Right lobe of liver (tissue), 6 donors: ENCODE results near the gene PCDHGB6. TPM values are rescaled to one million over a fixed set of nuclear protein-coding genes. Genes with fewer than 3 reads are reported as not detected.

Source experiments
- ATAC-seq, 4 donors: fragments of 200-7000 bp; cut with Tn5 transposase; one replicate each; pipeline ENCODE4 v1.9.1; 2020; ENCODE audit warnings: mild to moderate bottlenecking in 4 of 4, moderate library complexity in 4 of 4
- DNase-seq, 3 donors: peaks; one replicate each; pipeline ENCODE4 v3.0.0-alpha.2; 2020
- H3K27ac ChIP-seq, 3 donors: fragments of 200-600 bp; one replicate each; pipeline ENCODE4 v1.8.0; 2022
- H3K27me3 ChIP-seq, 2 donors: fragments of 200-600 bp; one replicate each; pipeline ENCODE4 v1.8.0; 2022
- H3K36me3 ChIP-seq, 4 donors: fragments of 200-600 bp; sonication (generic) in 1 of 4; one replicate each; pipeline versions ENCODE4 v1.5.1 to v1.8.0; 2017 to 2022; ENCODE audit warnings: control low read depth in 1 of 4
- H3K4me1 ChIP-seq, 4 donors: fragments of 200-600 bp; sonication (generic) in 1 of 4; one replicate each; pipeline versions ENCODE4 v1.5.1 to v1.8.0; 2017 to 2022; ENCODE audit warnings: control low read depth in 1 of 4
- H3K4me3 ChIP-seq, 3 donors: fragments of 200-600 bp; one replicate each; pipeline ENCODE4 v1.8.0; 2022
- H3K9me3 ChIP-seq, 4 donors: fragments of 200-600 bp; sonication (generic) in 1 of 4; one replicate each; pipeline versions ENCODE4 v1.5.1 to v1.8.0; 2017 to 2022; ENCODE audit warnings: control low read depth in 1 of 4
- CTCF ChIP-seq, 4 donors: fragments of 200-600 bp in 3 of 4; fragments of 450-650 bp in 1 of 4; IDR thresholded peaks; one replicate each; pipeline versions ENCODE4 v1.5.1 to v1.8.0; 2016 to 2022; ENCODE audit warnings: antibody characterized with exemption in 4 of 4, mild to moderate bottlenecking in 2 of 4
- POLR2A ChIP-seq: fragments of 450-650 bp; IDR thresholded peaks from one replicate; pipeline ENCODE4 v1.6.1; 2017; ENCODE audit warnings: antibody characterized with exemption, mild to moderate bottlenecking
- WGBS: methylation state at CpG from one replicate; pipeline ENCODE4 v1.1.6; 2018; ENCODE audit warnings: low coverage, low lambda C conversion rate; ENCODE audit not compliant: insufficient coverage; ENCODE audit errors: missing lambda C conversion rate; 5-methylcytosine and 5-hydroxymethylcytosine counted together
- intact Hi-C, 2 donors: fragments of 100-400 bp; cut with DNase I; formaldehyde crosslinking; loops; one replicate each; pipeline versions ENCODE4 v1.11.2 to v1.14.1; 2022
- total RNA-seq, 6 experiments: library from RNA; depleted of rRNA in 2 of 6; stranded (reverse); fragments of >200 nt in 2 of 6; fragmentation: NEBNext Ultra II Directional in 3 of 6; extraction: Animal tissue kit (Norgen Biotek cat#: 25700) in 3 of 6; gene quantifications; one replicate each; pipeline versions ENCODE4 v1.1.0 to v1.2.4, GENCODE V29; 2016 to 2023
- donor health status: DM: no; HTN: yes; CAD: no.
- donor health status: DM: no; HTN: no; CAD: no.
- donor health status: DM: no; HTN: no; CAD: no.
- donor health status: DM: no; HTN: yes; CAD: no.
- donor health status: DM: no; HTN: yes; CAD: no.

PCDHGB6 gene
- total RNA-seq, 6 experiments from 2014 or later, result 1.9 to 5.0 (median 2.9) TPM

GRCh38 chr5:141420855-141421488 lies 13.2 kb downstream of the PCDHGB6 start, which contains the start of gene PCDHGA11:
TSS of gene PCDHGA11 (plus strand) at chr5:141421051. CDS start at chr5:141421228, 177 bp downstream.
- peak in 1 of 3 donors; percentile 44 for DNase-seq
- Histone ChIP-seq H3K4me1 (no peaks in the 10 kb centered on the region), H3K4me3 (peak within 1 kb of the TSS in 1 of 3 donors; percentile 13), H3K36me3 (no peaks in the 10 kb centered on the region), H3K27ac (no peak within 1 kb of the TSS), H3K9me3 (peaks cover 0 to 41% (median 19%) of the 10 kb centered on the region in 4 donors), H3K27me3 (no peaks in the 10 kb centered on the region)
- ATAC-seq, result peak in 3 of 4 donors; percentile 34 to 72 (median 63)
- 18% methylated on average over 21 of the region's 42 CpGs for WGBS
- TF ChIP-seq POLR2A (no peak), CTCF (IDR thresholded peaks at IDR 0.05) (peak; percentile 17 to 38 (median 26))
- intact Hi-C loops, result no loop called here

- ATAC-seq, result no peak
- Histone ChIP-seq H3K4me1 (no peaks in the 10 kb centered on the region), H3K36me3 (no peaks in the 10 kb centered on the region), H3K27me3 (no peaks in the 10 kb centered on the region), H3K9me3 (peaks cover 0 to 37% (median 19%) of the 10 kb centered on the region in 4 donors), H3K27ac (no peak overlapping the region), H3K4me3 (peak overlapping the region in 1 of 3 donors; percentile 13)
- 22% methylated on average over 13 of the region's 13 CpGs for WGBS
- intact Hi-C loops, result no loop called here
- TF ChIP-seq CTCF (IDR thresholded peaks at IDR 0.05), result no peak
- no peak for TF ChIP-seq POLR2A
- no peak for DNase-seq
Observed at GRCh38 chr5:141421489-141421855, 13.7 kb downstream of the PCDHGB6 start.

- Histone ChIP-seq H3K4me3 (no peak overlapping the region), H3K27ac (no peak overlapping the region), H3K36me3 (no peaks in the 10 kb centered on the region), H3K27me3 (no peaks in the 10 kb centered on the region), H3K9me3 (peaks cover 0 to 39% (median 22%) of the 10 kb centered on the region in 4 donors), H3K4me1 (no peaks in the 10 kb centered on the region)
- intact Hi-C loops, result no loop called here
- WGBS, result 60% methylated on average over 1 of the region's 42 CpGs
- TF ChIP-seq CTCF (IDR thresholded peaks at IDR 0.05) (no peak), POLR2A (no peak)
- DNase-seq (no peak), ATAC-seq (no peak)
Observed at GRCh38 chr5:141422742-141423291, 15.0 kb downstream of the PCDHGB6 start.

GRCh38 chr5:141427783-141428426 lies 20.1 kb downstream of the PCDHGB6 start:
- Histone ChIP-seq H3K27ac (no peak overlapping the region), H3K9me3 (peaks cover 0 to 20% (median 7%) of the 10 kb centered on the region in 4 donors), H3K36me3 (no peaks in the 10 kb centered on the region), H3K4me3 (no peak overlapping the region), H3K27me3 (no peaks in the 10 kb centered on the region), H3K4me1 (no peaks in the 10 kb centered on the region)
- intact Hi-C loops, result no loop called here
- no peak for DNase-seq
- TF ChIP-seq POLR2A (no peak), CTCF (IDR thresholded peaks at IDR 0.05) (no peak)
- WGBS, result 52% methylated on average over 6 of the region's 53 CpGs
- ATAC-seq, result no peak
